MM.1S (cell line): ENCODE measurements around the gene KLF14.
"Not testable (repeated sequence)": the region's sequence is repeated elsewhere in the genome, so short reads cannot be mapped to it uniquely, and the experiment has no call there.

Experiments
- EZH2 ChIP-seq: fragments of 300-600 bp; sonication (generic); optimal IDR thresholded peaks from 2 replicates; pipeline ENCODE3; 2017; ENCODE audit warnings: low read depth, mild to moderate bottlenecking, antibody characterized with exemption, low read length, mixed read lengths
- EZH2phosphoT487 ChIP-seq: fragments of 300-600 bp; sonication (generic); IDR thresholded peaks from 2 replicates; pipeline ENCODE4 v1.6.1; 2018; ENCODE audit warnings: antibody characterized with exemption, low read length
- TF ChIP-seq, protein P1 (sequence below): fragments of 300-600 bp; sonication (generic); IDR thresholded peaks from 2 replicates; pipeline ENCODE4 v1.5.1; 2016; ENCODE audit warnings: antibody characterized with exemption, low read length, mixed read lengths

DNA sequence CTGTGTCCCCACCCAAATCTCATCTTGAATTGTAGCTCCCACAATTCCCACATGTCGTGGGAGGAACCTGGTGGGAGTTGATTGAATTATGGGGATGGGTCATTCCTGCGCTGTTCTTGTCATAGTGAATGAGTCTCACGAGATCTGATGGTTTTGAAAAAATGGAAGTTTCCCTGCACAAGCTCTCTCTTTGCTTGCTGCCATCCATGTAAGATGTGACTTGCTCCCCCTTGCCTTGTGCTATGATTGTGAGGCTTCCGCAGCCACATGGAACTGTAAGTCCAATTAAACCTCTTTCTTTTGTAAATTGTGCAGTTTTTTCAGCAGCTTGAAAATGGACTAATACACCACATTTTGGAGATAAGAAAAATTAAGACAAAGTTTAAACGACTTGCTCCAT lies 38.4 kb upstream of the KLF14 start:
- TF ChIP-seq, protein P1, sequence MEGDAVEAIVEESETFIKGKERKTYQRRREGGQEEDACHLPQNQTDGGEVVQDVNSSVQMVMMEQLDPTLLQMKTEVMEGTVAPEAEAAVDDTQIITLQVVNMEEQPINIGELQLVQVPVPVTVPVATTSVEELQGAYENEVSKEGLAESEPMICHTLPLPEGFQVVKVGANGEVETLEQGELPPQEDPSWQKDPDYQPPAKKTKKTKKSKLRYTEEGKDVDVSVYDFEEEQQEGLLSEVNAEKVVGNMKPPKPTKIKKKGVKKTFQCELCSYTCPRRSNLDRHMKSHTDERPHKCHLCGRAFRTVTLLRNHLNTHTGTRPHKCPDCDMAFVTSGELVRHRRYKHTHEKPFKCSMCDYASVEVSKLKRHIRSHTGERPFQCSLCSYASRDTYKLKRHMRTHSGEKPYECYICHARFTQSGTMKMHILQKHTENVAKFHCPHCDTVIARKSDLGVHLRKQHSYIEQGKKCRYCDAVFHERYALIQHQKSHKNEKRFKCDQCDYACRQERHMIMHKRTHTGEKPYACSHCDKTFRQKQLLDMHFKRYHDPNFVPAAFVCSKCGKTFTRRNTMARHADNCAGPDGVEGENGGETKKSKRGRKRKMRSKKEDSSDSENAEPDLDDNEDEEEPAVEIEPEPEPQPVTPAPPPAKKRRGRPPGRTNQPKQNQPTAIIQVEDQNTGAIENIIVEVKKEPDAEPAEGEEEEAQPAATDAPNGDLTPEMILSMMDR = not testable (repeated sequence)
- not testable (repeated sequence) for TF ChIP-seq EZH2, EZH2phosphoT487
